ENCODE measurements around the gene SSR2. TPM values are rescaled to one million over a fixed set of nuclear protein-coding genes. Genes with fewer than 3 reads are reported as not detected.

Gene SSR2
- polyA plus RNA-seq, 1 experiment, result 935 TPM

GRCh38 chr1:155974208-155975115 lies 46.3 kb downstream of the SSR2 start:
- peaks cover 12% of the 10 kb centered on the region for H3K36me3 ChIP-seq (ENCODE audit: control insufficient read depth, insufficient read depth, low read length)
- CTCF ChIA-PET, result interaction anchor here (0.6 to 3.1 kb wide), 5 partner anchors 12 to 282 kb away, joined by 3 to 10 read pairs (median 5); no protein-coding TSS in a partner anchor
- POLR2A ChIA-PET, result interaction anchor here (0.6 kb wide), 1 partner anchor 149 kb away, joined by 3 read pairs; no protein-coding TSS in a partner anchor

GRCh38 chr1:155973723-155974122 lies 47.0 kb downstream of the SSR2 start:
- Histone ChIP-seq H3K36me3 (ENCODE audit: control insufficient read depth, insufficient read depth, low read length) (peaks cover 18% of the 10 kb centered on the region), H3K4me3 (ENCODE audit: low read depth, low read length) (no peak overlapping the region), H3K27me3 (ENCODE audit: control insufficient read depth, insufficient read depth, low read length) (no peaks in the 10 kb centered on the region)
- no peak for DNase-seq (ENCODE audit: low read depth)
- CTCF ChIA-PET, result interaction anchor here (1.3 to 3.1 kb wide), 3 partner anchors 11 to 31 kb away, joined by 5 to 10 read pairs (median 5); no protein-coding TSS in a partner anchor
- POLR2A ChIA-PET, result interaction anchor here (0.6 to 0.7 kb wide), 2 partner anchors 33 to 150 kb away, joined by 3 to 5 read pairs; no protein-coding TSS in a partner anchor
- TF ChIP-seq CTCF (IDR thresholded peaks at IDR 0.05; ENCODE audit: insufficient read depth, low read depth, low read length), result no peak

More at GRCh38 chr1:155974208-155975115, 46.3 kb downstream of the SSR2 start:
- no peak for TF ChIP-seq CTCF (IDR thresholded peaks at IDR 0.05; ENCODE audit: insufficient read depth, low read depth, low read length)
- no peaks in the 10 kb centered on the region for H3K27me3 ChIP-seq (ENCODE audit: control insufficient read depth, insufficient read depth, low read length)
- peak overlapping the region; percentile 80; the same call in 1 of the 2 replicates for H3K4me3 ChIP-seq (ENCODE audit: low read depth, low read length)
- DNase-seq (ENCODE audit: low read depth), result no peak

- DNase-seq (ENCODE audit: low read depth), result no peak
- Histone ChIP-seq H3K36me3 (ENCODE audit: control insufficient read depth, insufficient read depth, low read length) (peaks cover 30% of the 10 kb centered on the region), H3K4me3 (ENCODE audit: low read depth, low read length) (no peak overlapping the region), H3K27me3 (ENCODE audit: control insufficient read depth, insufficient read depth, low read length) (no peaks in the 10 kb centered on the region)
- no peak for TF ChIP-seq CTCF (IDR thresholded peaks at IDR 0.05; ENCODE audit: insufficient read depth, low read depth, low read length)
- ChIA-PET POLR2A (no interaction called here), CTCF (interaction anchor here (1.6 kb wide), 1 partner anchor 18 kb away, joined by 3 read pairs; no protein-coding TSS in a partner anchor)
Observed at GRCh38 chr1:155971910-155972809, 48.6 kb downstream of the SSR2 start.

- ChIA-PET CTCF (interaction anchor here (1.0 to 2.0 kb wide), 5 partner anchors 13 to 87 kb away, joined by 3 to 7 read pairs (median 3); no protein-coding TSS in a partner anchor), POLR2A (no interaction called here)
- no peak for DNase-seq (ENCODE audit: low read depth)
- Histone ChIP-seq H3K4me3 (ENCODE audit: low read depth, low read length) (no peak overlapping the region), H3K27me3 (ENCODE audit: control insufficient read depth, insufficient read depth, low read length) (no peaks in the 10 kb centered on the region), H3K36me3 (ENCODE audit: control insufficient read depth, insufficient read depth, low read length) (peaks cover 44% of the 10 kb centered on the region)
- no peak for TF ChIP-seq CTCF (IDR thresholded peaks at IDR 0.05; ENCODE audit: insufficient read depth, low read depth, low read length)
Observed at GRCh38 chr1:155970531-155971167, 50.1 kb downstream of the SSR2 start.
